Naive thymus-derived CD4-positive, alpha-beta T cell (primary cell): ENCODE results near the gene TMPRSS6. TPM values are rescaled to one million over a fixed set of nuclear protein-coding genes. Genes with fewer than 3 reads are reported as not detected.

Experiments used
- ATAC-seq: fragments of 150-1000 bp; cut with Tn5 transposase; 2 replicates; pipeline ENCODE4 v1.10.0; 2021; ENCODE audit warnings: mild to moderate bottlenecking, moderate library complexity
- CTCF ChIA-PET: fragments of 350-600 bp; sonication (Branson Sonifier 250); formaldehyde crosslinking; loops from one replicate; lab custom pipeline; 2021; ENCODE audit warnings: antibody characterized with exemption; lab: Charles Lee
- POLR2A ChIA-PET: fragments of 350-600 bp; sonication (Branson Sonifier 250); formaldehyde crosslinking; loops from one replicate; lab custom pipeline; 2021; ENCODE audit warnings: antibody characterized with exemption, inconsistent platforms; lab: Charles Lee
- DNase-seq, 9 donors: peaks; one replicate each; pipeline versions ENCODE4 v3.0.0 to v3.0.0-alpha.2; 2020 to 2022; ENCODE audit warnings: mixed read lengths in 1 of 9
- H3K27ac ChIP-seq: one replicate; pipeline ENCODE4 v1.7.0; 2013; ENCODE audit warnings: mild to moderate bottlenecking, low read depth, low read length, moderate library complexity
- H3K27me3 ChIP-seq, 2 donors: one replicate each; pipeline ENCODE4 v1.7.0; 2013; ENCODE audit warnings: low read length in 2 of 2, mild to moderate bottlenecking in 2 of 2, moderate library complexity in 2 of 2; ENCODE audit not compliant: control insufficient read depth in 2 of 2, insufficient read depth in 2 of 2
- H3K36me3 ChIP-seq, 3 experiments: 1 replicate in 2 of 3; 2 replicates in 1 of 3; pipeline ENCODE4 v1.7.0; 2013; ENCODE audit warnings: low read length in 3 of 3, mild to moderate bottlenecking in 3 of 3, moderate library complexity in 1 of 3; ENCODE audit not compliant: insufficient read depth in 3 of 3, control insufficient read depth in 2 of 3
- H3K4me1 ChIP-seq, 2 donors: one replicate each; pipeline ENCODE4 v1.7.0; 2013; ENCODE audit warnings: low read length in 2 of 2, mild to moderate bottlenecking in 2 of 2, moderate library complexity in 1 of 2; ENCODE audit not compliant: control insufficient read depth in 2 of 2, insufficient read depth in 2 of 2
- H3K4me3 ChIP-seq: 2 replicates; pipeline ENCODE4 v1.7.0; 2013; ENCODE audit warnings: mild to moderate bottlenecking, low read length
- H3K9me3 ChIP-seq, 3 experiments: 1 replicate in 2 of 3; 2 replicates in 1 of 3; pipeline ENCODE4 v1.7.0; 2013; ENCODE audit warnings: low read length in 3 of 3; ENCODE audit not compliant: control insufficient read depth in 2 of 3
- H3K27ac Mint-ChIP-seq, 9 donors: one replicate each; pipeline ENCODE4 v1.8.0; 2020 to 2022; ENCODE audit warnings: mixed read lengths in 9 of 9, mild to moderate bottlenecking in 8 of 9, moderate library complexity in 5 of 9, inconsistent platforms in 2 of 9
- H3K27me3 Mint-ChIP-seq, 5 donors: one replicate each; pipeline ENCODE4 v1.8.0; 2021 to 2022; ENCODE audit warnings: mixed read lengths in 5 of 5, mild to moderate bottlenecking in 1 of 5
- H3K36me3 Mint-ChIP-seq, 5 donors: one replicate each; pipeline ENCODE4 v1.8.0; 2020 to 2022; ENCODE audit warnings: mixed read lengths in 5 of 5, mild to moderate bottlenecking in 3 of 5, inconsistent platforms in 1 of 5
- H3K4me1 Mint-ChIP-seq, 7 donors: one replicate each; pipeline ENCODE4 v1.8.0; 2020 to 2022; ENCODE audit warnings: mixed read lengths in 7 of 7, mild to moderate bottlenecking in 3 of 7, inconsistent platforms in 1 of 7
- H3K4me3 Mint-ChIP-seq, 10 donors: one replicate each; pipeline ENCODE4 v1.8.0; 2020 to 2022; ENCODE audit warnings: mild to moderate bottlenecking in 10 of 10, mixed read lengths in 10 of 10, moderate library complexity in 6 of 10, inconsistent platforms in 2 of 10
- H3K9me3 Mint-ChIP-seq, 11 donors: one replicate each; pipeline ENCODE4 v1.8.0; 2020 to 2022; ENCODE audit warnings: mixed read lengths in 11 of 11, mild to moderate bottlenecking in 4 of 11, inconsistent platforms in 1 of 11, moderate library complexity in 1 of 11
- intact Hi-C, 2 donors: fragments of 100-400 bp; cut with micrococcal nuclease; formaldehyde crosslinking; loops; one replicate each; pipeline ENCODE4 v1.15.1; 2023
- polyA plus RNA-seq, 2 donors: library from polyadenylated mRNA; unstranded; fragments of 300-500 nt; fragmentation: Illumina TruSeq; gene quantifications; one replicate each; pipeline ENCODE4 v1.2.3, GENCODE V29; 2021
- total RNA-seq, 6 experiments: library from RNA in 5 of 6; stranded (reverse) in 5 of 6; gene quantifications; 1 replicate in 5 of 6; 2 replicates in 1 of 6; pipeline ENCODE4 v1.2.3 and lab custom pipeline; 2021 to 2026

Gene TMPRSS6
- total and polyA plus RNA-seq, 7 experiments from 2014 or later, result 0.22 to 3.2 (median 0.32) TPM; not detected in 2

DNA sequence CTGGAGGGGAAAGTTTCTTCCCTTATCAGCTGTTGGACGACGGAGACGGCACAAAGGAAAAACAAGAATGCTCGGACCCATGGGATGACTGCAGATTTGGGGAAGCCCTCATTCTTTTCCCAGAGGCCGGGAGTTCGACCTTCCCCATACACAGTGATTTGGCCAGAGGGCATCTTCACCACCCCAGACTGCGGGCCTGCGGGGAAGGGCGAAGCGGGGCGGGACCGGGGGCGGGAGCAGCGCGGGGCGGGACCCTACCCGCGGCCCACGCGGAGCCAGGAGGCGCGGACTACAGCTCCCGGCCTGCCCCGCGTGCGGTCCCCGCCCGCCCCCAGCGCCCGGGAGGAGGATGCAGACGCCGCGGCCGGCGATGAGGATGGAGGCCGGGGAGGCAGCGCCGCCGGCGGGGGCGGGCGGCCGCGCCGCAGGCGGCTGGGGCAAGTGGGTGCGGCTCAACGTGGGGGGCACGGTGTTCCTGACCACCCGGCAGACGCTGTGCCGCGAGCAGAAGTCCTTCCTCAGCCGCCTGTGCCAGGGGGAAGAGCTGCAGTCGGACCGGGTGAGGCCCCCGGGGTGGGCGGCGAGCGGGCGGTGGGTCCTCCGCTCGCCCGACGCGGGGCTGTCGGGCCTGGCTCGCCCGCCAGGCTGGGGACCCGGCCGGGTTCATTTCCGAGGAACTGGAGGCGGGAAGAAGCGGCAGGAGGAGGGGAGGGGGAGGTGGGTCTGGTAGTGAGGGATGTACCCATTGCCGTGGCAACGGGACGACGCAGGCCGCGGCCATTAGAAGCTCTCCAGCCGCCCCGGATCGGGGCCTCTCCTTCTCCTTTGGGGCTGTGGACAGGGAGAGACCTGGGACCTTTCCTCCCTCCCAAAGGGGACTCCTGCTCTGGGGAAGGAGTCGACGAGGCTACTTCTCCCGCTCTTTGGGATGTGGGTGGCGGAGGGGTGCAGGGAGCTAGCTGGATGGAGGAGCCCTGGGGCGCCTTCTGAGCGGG lies 57.8 kb downstream of the TMPRSS6 start, which contains the start of gene KCTD17:
Gene KCTD17 (plus strand): TSS at position 352 of the 995 bp plus-strand sequence. CDS start 19 bp downstream, at position 371.
- intact Hi-C loops, result loop anchor here (1.0 to 2.0 kb wide), 4 partner anchors 71 to 522 kb away; partner anchors contain the start of genes EIF3D (in 2 of the 2) and IFT27 (in 1 of the 2)
- peak within 1 kb of the TSS; percentile 73 to 94 (median 86) for H3K4me3 Mint-ChIP-seq
- peaks cover 0 to 15% (median 0%) of the 10 kb centered on the region in 5 donors for H3K36me3 Mint-ChIP-seq
- H3K36me3 ChIP-seq, result peaks cover 0 to 22% (median 0%) of the 10 kb centered on the region in 3 experiments
- ATAC-seq (peak; percentile 99), DNase-seq (peak; percentile 50 to 87 (median 67))
- no peaks in the 10 kb centered on the region for H3K27me3 Mint-ChIP-seq
- ChIA-PET POLR2A (interaction anchor here (0.6 to 1.0 kb wide), 4 partner anchors 28 to 275 kb away, joined by 3 to 5 read pairs (median 4); partner anchors contain the start of gene IFT27), CTCF (interaction anchor here (1.0 kb wide), 1 partner anchor 36 kb away, joined by 3 read pairs; no protein-coding TSS in a partner anchor)
- peak within 1 kb of the TSS; percentile 74 for H3K4me3 ChIP-seq
- no peaks in the 10 kb centered on the region for H3K9me3 Mint-ChIP-seq
- H3K9me3 ChIP-seq, result no peaks in the 10 kb centered on the region
- H3K4me1 ChIP-seq, result peaks cover 0 to 7% of the 10 kb centered on the region in 2 donors
- H3K27ac ChIP-seq, result peak within 1 kb of the TSS; percentile 72
- H3K27ac Mint-ChIP-seq, result peak within 1 kb of the TSS in 8 of 9 donors; percentile 40 to 89 (median 80)
- H3K27me3 ChIP-seq, result no peaks in the 10 kb centered on the region
- peaks cover 5 to 15% (median 14%) of the 10 kb centered on the region in 7 donors for H3K4me1 Mint-ChIP-seq

DNA sequence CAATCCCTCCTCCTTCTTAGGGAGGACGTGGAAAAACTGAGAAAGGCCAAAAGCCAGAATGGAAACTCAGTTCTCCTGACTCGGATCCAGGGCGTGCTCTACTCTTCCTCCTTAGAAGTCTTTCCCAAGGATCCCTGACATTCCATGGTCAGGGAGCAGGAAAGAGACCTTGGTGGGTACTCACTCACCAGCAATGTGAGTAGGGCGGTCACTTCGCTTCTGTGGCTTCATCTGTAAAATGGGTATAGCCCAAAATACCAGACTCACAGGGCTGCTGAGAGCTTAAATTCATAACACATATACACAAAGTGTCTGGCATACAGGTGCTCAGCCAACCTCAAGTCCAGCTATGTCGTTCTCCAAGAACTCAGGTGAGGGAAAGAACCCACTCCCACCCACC lies 58.6 kb downstream of the TMPRSS6 start:
- H3K27me3 Mint-ChIP-seq, result no peaks in the 10 kb centered on the region
- POLR2A ChIA-PET, result interaction anchor here (0.7 to 0.9 kb wide), 3 partner anchors 29 to 275 kb away, joined by 4 read pairs; partner anchors contain the start of gene IFT27
- Histone ChIP-seq H3K4me1 (peaks cover 0 to 7% of the 10 kb centered on the region in 2 donors), H3K27me3 (no peaks in the 10 kb centered on the region), H3K9me3 (no peaks in the 10 kb centered on the region), H3K36me3 (peaks cover 0 to 14% (median 0%) of the 10 kb centered on the region in 3 experiments), H3K27ac (no peak overlapping the region), H3K4me3 (no peak overlapping the region)
- H3K36me3 Mint-ChIP-seq, result peaks cover 0 to 10% (median 0%) of the 10 kb centered on the region in 5 donors
- H3K27ac Mint-ChIP-seq, result no peak overlapping the region
- H3K4me1 Mint-ChIP-seq, result peaks cover 5 to 15% (median 14%) of the 10 kb centered on the region in 7 donors
- DNase-seq (no peak), ATAC-seq (no peak)
- CTCF ChIA-PET, result interaction anchor here (1.0 kb wide), 1 partner anchor 35 kb away, joined by 3 read pairs; no protein-coding TSS in a partner anchor
- peak overlapping the region; percentile 41 to 90 (median 78) for H3K4me3 Mint-ChIP-seq
- no peaks in the 10 kb centered on the region for H3K9me3 Mint-ChIP-seq
- intact Hi-C loops, result loop anchor here (1.0 to 2.0 kb wide), 4 partner anchors 72 to 522 kb away; partner anchors contain the start of genes EIF3D (in 2 of the 2) and IFT27 (in 1 of the 2)

DNA sequence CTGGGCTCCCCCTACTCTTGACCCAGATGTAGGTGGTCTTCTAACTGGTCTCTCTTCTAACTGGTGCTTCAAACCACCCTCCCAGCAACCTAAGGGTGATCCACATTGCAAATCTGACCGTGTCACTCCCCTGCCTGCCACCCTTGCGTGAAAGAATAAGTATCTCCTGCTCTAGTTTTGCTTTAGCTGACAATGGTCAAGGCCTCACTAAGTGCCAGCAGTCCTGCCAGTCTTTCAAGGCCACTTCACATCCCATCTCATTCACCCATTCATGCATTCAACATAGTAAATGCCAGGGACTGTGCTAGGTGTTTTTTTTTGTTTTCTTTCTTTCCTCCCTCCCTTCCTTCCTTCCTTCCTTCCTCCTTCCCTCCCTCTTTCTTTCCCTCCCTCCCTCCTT lies 60.3 kb downstream of the TMPRSS6 start:
- no peak overlapping the region for H3K4me3 Mint-ChIP-seq
- Histone ChIP-seq H3K4me1 (peaks cover 0 to 7% of the 10 kb centered on the region in 2 donors), H3K36me3 (no peaks in the 10 kb centered on the region), H3K27ac (no peak overlapping the region), H3K9me3 (no peaks in the 10 kb centered on the region), H3K27me3 (no peaks in the 10 kb centered on the region), H3K4me3 (no peak overlapping the region)
- ChIA-PET CTCF (interaction anchor here (0.6 kb wide), 1 partner anchor 220 kb away, joined by 3 read pairs; no protein-coding TSS in a partner anchor), POLR2A (no interaction called here)
- intact Hi-C loops, result no loop called here
- H3K36me3 Mint-ChIP-seq, result peaks cover 0 to 4% (median 0%) of the 10 kb centered on the region in 5 donors
- no peaks in the 10 kb centered on the region for H3K9me3 Mint-ChIP-seq
- ATAC-seq (no peak), DNase-seq (no peak)
- peak overlapping the region in 1 of 9 donors; percentile 84 for H3K27ac Mint-ChIP-seq
- peaks cover 5 to 26% (median 14%) of the 10 kb centered on the region in 7 donors for H3K4me1 Mint-ChIP-seq
- H3K27me3 Mint-ChIP-seq, result no peaks in the 10 kb centered on the region

DNA sequence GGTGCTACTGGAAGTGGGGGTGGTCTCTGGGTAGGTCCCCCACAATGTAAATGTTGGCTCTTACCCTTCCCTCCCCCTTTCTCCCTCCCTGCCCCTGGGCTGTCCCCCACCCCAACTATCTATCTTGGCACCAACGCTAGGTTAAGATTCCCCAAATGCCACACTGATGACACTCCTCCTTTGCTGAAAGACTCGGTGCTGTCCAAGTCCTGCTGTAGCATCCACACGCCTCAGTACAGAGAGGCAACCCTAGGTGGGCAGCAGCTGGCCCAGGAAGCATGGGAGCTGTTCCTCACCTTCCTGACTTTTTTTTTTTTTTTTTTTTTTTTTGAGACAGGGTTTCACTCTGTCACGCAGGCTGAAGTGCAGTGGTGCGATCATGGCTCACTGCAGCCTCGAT lies 61.4 kb downstream of the TMPRSS6 start:
- H3K4me3 ChIP-seq, result no peak overlapping the region
- DNase-seq, result no peak
- ATAC-seq, result no peak
- ChIA-PET POLR2A (interaction anchor here (0.6 kb wide), 1 partner anchor 92 kb away, joined by 4 read pairs; no protein-coding TSS in a partner anchor), CTCF (no interaction called here)
- Mint-ChIP-seq H3K27me3 (no peaks in the 10 kb centered on the region), H3K4me3 (no peak overlapping the region), H3K36me3 (no peaks in the 10 kb centered on the region), H3K27ac (no peak overlapping the region), H3K4me1 (peaks cover 3 to 25% (median 11%) of the 10 kb centered on the region in 7 donors), H3K9me3 (no peaks in the 10 kb centered on the region)
- no peak overlapping the region for H3K27ac ChIP-seq
- intact Hi-C loops, result no loop called here
- no peaks in the 10 kb centered on the region for H3K36me3 ChIP-seq
- peaks cover 0 to 7% of the 10 kb centered on the region in 2 donors for H3K4me1 ChIP-seq
- no peaks in the 10 kb centered on the region for H3K27me3 ChIP-seq
- H3K9me3 ChIP-seq, result no peaks in the 10 kb centered on the region

DNA sequence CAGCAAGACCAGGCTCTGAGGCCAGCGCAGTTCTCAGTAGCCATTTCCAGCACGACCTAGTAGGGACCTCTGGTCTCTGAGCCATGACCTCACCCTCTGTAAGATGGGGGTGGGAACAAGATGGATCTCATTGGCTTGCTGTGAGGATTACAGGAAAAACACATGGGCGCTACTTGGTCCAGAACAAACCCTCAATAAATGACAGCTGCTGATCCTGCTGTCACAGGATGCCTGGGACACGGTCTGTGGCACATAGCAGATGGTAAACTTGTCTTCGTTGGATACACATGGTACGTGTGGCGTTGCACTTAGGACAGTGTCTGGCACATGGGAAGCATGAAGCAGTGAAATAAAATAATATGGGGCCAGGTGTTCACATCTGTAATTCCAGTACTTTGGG lies 62.5 kb downstream of the TMPRSS6 start:
- Mint-ChIP-seq H3K4me1 (peaks cover 0 to 15% (median 3%) of the 10 kb centered on the region in 7 donors), H3K36me3 (no peaks in the 10 kb centered on the region), H3K27ac (no peak overlapping the region), H3K27me3 (no peaks in the 10 kb centered on the region), H3K4me3 (no peak overlapping the region), H3K9me3 (no peaks in the 10 kb centered on the region)
- intact Hi-C loops, result no loop called here
- CTCF ChIA-PET, result no interaction called here
- no peaks in the 10 kb centered on the region for H3K4me1 ChIP-seq
- POLR2A ChIA-PET, result no interaction called here
- no peak overlapping the region for H3K27ac ChIP-seq
- H3K9me3 ChIP-seq, result no peaks in the 10 kb centered on the region
- no peak for DNase-seq
- no peaks in the 10 kb centered on the region for H3K36me3 ChIP-seq
- ATAC-seq, result no peak
- H3K27me3 ChIP-seq, result no peaks in the 10 kb centered on the region
- no peak overlapping the region for H3K4me3 ChIP-seq

DNA sequence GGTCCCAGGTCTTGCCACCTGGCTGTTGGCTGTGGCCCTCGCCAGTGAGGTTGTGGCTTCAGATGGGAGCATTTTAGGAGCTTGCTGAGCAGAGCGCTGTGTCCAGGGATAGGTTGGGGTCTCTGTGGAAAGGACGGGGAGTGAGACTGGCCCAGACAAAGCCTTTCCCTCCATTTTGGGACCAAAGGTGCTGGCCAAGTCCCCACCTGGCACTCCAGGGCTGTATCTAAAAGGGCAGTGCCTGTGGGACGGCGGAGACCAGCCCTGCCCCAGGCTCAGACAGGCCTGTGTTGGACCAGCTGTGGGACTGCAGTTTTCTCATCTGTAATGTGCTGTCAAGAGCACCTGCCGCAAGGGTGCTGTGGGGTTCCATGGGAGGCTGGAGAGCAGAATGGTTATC lies 62.9 kb downstream of the TMPRSS6 start:
- Mint-ChIP-seq H3K36me3 (no peaks in the 10 kb centered on the region), H3K4me3 (no peak overlapping the region), H3K27me3 (no peaks in the 10 kb centered on the region), H3K4me1 (peaks cover 0 to 17% (median 3%) of the 10 kb centered on the region in 7 donors), H3K27ac (peak overlapping the region in 1 of 9 donors; percentile 72), H3K9me3 (no peaks in the 10 kb centered on the region)
- Histone ChIP-seq H3K27ac (no peak overlapping the region), H3K4me1 (no peaks in the 10 kb centered on the region), H3K27me3 (no peaks in the 10 kb centered on the region), H3K4me3 (no peak overlapping the region), H3K9me3 (no peaks in the 10 kb centered on the region), H3K36me3 (no peaks in the 10 kb centered on the region)
- intact Hi-C loops, result loop anchor here in 1 of 2 donors (1.0 kb wide), 1 partner anchor 153 kb away; no protein-coding TSS in a partner anchor
- ATAC-seq, result no peak
- DNase-seq, result no peak
- ChIA-PET POLR2A (no interaction called here), CTCF (interaction anchor here (0.8 kb wide), 1 partner anchor 260 kb away, joined by 3 read pairs; no protein-coding TSS in a partner anchor)
